Stimulated activated CD8-positive, alpha-beta memory T cell treated with anti-CD3 and anti-CD28 coated beads, Interleukin-12 subunit alpha, Interleukin-12 subunit beta, amount 100 ng/mL, for 24 hours (primary cell): ENCODE data around the gene DLL1.
"Not testable (repeated sequence)": the region's sequence is repeated elsewhere in the genome, so short reads cannot be mapped to it uniquely, and the experiment has no call there.

Source experiments
- DNase-seq: peaks from one replicate; pipeline ENCODE4 v3.0.0-alpha.2; 2020; ENCODE audit errors: extremely low read depth

Gene DLL1

GRCh38 chr6:170290296-170291128, at the start of gene DLL1:
Gene DLL1 (minus strand): TSS chr6:170291078. CDS start chr6:170290139, 939 bp downstream.
- DNase-seq: no peak

GRCh38 chr6:170335199-170335598, 44.3 kb upstream of the DLL1 start:
- not testable (repeated sequence) for DNase-seq

- no peak for DNase-seq
These were observed 38.4 kb upstream of the DLL1 start for GRCh38 chr6:170329321-170329720.

- no peak for DNase-seq
These were observed 26.8 kb upstream of the DLL1 start for GRCh38 chr6:170317718-170318117.

- no peak for DNase-seq
These were observed 26.2 kb upstream of the DLL1 start for GRCh38 chr6:170317076-170317475.

- DNase-seq: no peak
These were observed 25.2 kb upstream of the DLL1 start for GRCh38 chr6:170316071-170316470.

GRCh38 chr6:170314983-170315382, 24.1 kb upstream of the DLL1 start:
- no peak for DNase-seq

- no peak for DNase-seq
These were observed 22.9 kb upstream of the DLL1 start for GRCh38 chr6:170313716-170314295.

- no peak for DNase-seq
These were observed 22.0 kb upstream of the DLL1 start for GRCh38 chr6:170312876-170313275.

GRCh38 chr6:170311696-170312095, 20.8 kb upstream of the DLL1 start:
- DNase-seq: no peak

- DNase-seq: no peak
These were observed 17.9 kb upstream of the DLL1 start for GRCh38 chr6:170308761-170309160.

- DNase-seq: no peak
These were observed 16.2 kb upstream of the DLL1 start for GRCh38 chr6:170307080-170307545.

- DNase-seq: peak; percentile 87
These were observed 15.6 kb upstream of the DLL1 start, which contains the start of gene FAM120B for GRCh38 chr6:170306324-170307079. Gene FAM120B (plus strand): TSS chr6:170306758. CDS start chr6:170317391, 10,633 bp downstream.

- DNase-seq: no peak
These were observed 15.0 kb upstream of the DLL1 start for GRCh38 chr6:170305805-170306323.

- DNase-seq: no peak
These were observed 10.3 kb upstream of the DLL1 start for GRCh38 chr6:170301184-170301583.

- DNase-seq: no peak
These were observed 7.8 kb upstream of the DLL1 start for GRCh38 chr6:170298688-170299087.

GRCh38 chr6:170297576-170298330, 6.9 kb upstream of the DLL1 start:
- no peak for DNase-seq

GRCh38 chr6:170296746-170297575, 6.1 kb upstream of the DLL1 start:
- DNase-seq: no peak

- DNase-seq: no peak
These were observed 5.5 kb upstream of the DLL1 start for GRCh38 chr6:170296423-170296745.
